Amniotic stem cell (primary cell): ENCODE results near the gene STYX.

ENCODE experiments used
- DNase-seq: peaks from one replicate; lab custom pipeline; 2025; lab: John Stamatoyannopoulos, UW

The STYX gene

GRCh38 chr14:52790011-52790755, 60.2 kb downstream of the STYX start:
- DNase-seq, result no peak

- no peak for DNase-seq
Measured at GRCh38 chr14:52790756-52791222, 60.8 kb downstream of the STYX start.

GRCh38 chr14:52791223-52792096, 61.5 kb downstream of the STYX start, which contains the start of gene GNPNAT1:
TSS of gene GNPNAT1 (minus strand) at chr14:52791607. CDS start at chr14:52784650, 6,957 bp downstream.
- DNase-seq, result peak; percentile 91

GRCh38 chr14:52792097-52792415, 62.1 kb downstream of the STYX start:
- no peak for DNase-seq

GRCh38 chr14:52793061-52793460, 63.1 kb downstream of the STYX start:
- no peak for DNase-seq

GRCh38 chr14:52797653-52798052, 67.7 kb downstream of the STYX start:
- no peak for DNase-seq

- DNase-seq, result no peak
Measured at GRCh38 chr14:52798826-52799225, 68.9 kb downstream of the STYX start.

GRCh38 chr14:52801014-52801712, 71.2 kb downstream of the STYX start:
- peak; percentile 53 for DNase-seq

GRCh38 chr14:52802597-52802996, 72.6 kb downstream of the STYX start:
- peak; percentile 28 for DNase-seq

- DNase-seq, result no peak
Measured at GRCh38 chr14:52806115-52806514, 76.1 kb downstream of the STYX start.

- no peak for DNase-seq
Measured at GRCh38 chr14:52808101-52808500, 78.1 kb downstream of the STYX start.

GRCh38 chr14:52821805-52822250, 91.9 kb downstream of the STYX start:
- no peak for DNase-seq

- DNase-seq, result no peak
Measured at GRCh38 chr14:52824462-52824861, 94.5 kb downstream of the STYX start.
